HG03457 (cell line): ENCODE measurements around the gene DEPP1.
"Not testable (repeated sequence)": the region's sequence is repeated elsewhere in the genome, so short reads cannot be mapped to it uniquely, and the experiment has no call there.

Experiments
- ATAC-seq: cut with Tn5 transposase; IDR thresholded peaks from one replicate; pipeline ENCODE4 v1.9.1; 2021; ENCODE audit warnings: moderate number of reproducible peaks; ENCODE audit not compliant: unreplicated experiment

The DEPP1 gene

GRCh38 chr10:44978570-44979280 is at the start of gene DEPP1:
TSS of gene DEPP1 (minus strand) at chr10:44978809. CDS start at chr10:44978030, 779 bp downstream.
- no peak for ATAC-seq

DNA sequence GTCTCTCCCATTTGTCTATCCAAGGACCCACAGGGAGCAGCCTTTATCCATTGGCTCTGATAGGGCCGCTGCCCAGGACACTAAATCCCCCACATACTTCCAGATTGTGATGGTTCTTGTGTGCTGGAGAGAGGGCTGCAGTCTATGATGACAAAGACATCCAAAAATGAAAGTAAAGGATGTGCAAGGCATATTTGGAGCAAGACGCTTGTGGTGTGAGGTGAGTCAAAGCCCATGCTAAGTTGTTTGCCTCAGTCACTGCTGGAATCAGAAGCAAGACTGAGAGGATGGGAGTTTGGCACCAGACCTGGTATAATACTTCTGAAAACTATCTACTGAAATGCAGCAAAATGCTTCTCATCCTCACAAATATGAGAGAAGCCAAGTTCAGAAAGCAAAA is 44.8 kb upstream of the DEPP1 start:
- no peak for ATAC-seq

DNA sequence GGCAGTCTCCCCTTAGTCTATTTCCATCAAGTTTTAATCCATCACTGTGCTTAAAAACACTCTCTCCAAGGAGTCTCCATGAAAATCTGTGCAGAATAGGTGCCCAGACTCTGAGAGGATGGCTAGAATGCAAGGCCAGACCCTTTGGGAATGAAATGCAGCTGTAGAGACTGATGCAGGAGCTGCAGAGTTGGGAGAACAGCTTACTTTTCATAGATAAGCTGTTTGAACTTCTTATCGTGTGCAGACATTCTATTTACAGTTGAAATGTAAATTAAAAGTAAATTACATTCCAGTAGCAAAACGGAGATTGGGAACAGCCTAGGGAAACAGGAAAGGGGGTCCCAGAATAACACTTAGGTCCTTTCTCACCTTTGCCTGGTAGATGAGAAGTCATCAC is 37.0 kb upstream of the DEPP1 start:
- ATAC-seq = no peak

DNA sequence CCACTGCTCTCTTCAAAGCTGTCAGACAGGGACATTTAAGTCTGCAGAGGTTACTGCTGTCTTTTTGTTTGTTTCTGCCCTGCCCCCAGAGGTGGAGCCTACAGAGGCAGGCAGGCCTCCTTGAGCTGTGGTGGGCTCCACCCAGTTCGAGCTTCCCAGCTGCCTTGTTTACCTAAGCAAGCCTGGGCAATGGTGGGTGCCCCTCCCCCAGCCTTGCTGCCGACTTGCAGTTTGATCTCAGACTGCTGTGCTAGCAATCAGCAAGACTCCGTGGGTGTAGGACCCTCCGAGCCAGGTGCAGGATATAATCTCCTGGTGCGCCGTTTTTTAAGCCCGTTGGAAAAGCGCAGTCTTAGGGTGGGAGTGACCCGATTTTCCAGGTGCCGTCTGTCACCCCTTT is 35.9 kb upstream of the DEPP1 start:
- not testable (repeated sequence) for ATAC-seq

GRCh38 chr10:45008524-45009161 is 30.0 kb upstream of the DEPP1 start:
- ATAC-seq = no peak

DNA sequence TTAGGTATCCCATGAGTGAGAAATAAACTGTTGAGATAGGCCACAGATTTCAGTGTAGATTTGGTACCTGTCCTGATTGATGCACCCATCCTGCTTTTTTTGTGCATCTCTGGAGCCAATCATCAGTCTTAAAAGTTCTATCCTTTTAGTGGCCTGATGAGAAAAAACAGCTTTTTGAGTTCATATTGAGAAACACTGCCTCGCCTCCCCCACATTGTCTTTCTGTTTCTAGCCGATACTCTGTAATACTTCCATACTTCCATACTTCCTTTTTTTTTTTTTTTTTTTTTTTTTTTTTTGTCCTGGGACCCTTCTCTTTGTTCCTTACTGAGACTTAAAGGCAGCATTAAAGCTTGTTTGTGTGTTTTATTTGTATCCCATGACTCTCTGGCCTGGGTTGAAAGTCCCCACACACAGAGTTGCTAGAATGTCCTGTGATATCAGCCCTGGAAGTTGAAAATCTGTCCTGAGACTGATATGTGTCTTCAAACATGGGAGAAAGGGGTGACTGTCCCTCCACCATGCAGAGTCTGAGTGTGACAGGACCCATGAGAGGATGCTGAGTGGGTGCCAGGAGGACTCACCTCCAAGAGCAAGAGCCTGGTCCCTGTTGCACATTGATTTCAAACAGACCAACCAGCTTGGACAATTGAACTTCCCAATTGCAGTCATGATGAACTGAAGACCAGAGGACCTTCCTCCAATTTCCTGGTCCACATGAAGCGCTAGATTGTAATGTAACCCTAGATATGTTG is 27.8 kb upstream of the DEPP1 start:
- no peak for ATAC-seq

DNA sequence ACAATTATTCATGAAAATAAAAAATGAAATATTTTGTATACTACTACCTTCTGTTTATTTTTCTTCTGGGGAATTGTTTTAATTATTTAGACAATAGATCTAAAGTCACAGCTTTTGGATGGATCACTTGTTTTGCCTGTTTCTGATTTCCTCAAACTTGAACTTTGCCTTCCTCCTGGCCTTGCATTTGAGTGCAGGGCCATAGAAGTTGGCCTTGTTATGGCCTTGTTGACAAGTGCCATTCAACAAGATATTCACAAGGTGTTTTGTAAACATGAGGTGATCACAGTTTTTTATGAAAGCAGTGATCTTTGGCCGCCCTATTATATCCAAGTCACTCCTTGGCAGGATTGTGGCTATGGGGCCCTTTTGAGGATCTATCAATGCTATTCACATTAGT is 26.7 kb upstream of the DEPP1 start:
- no peak for ATAC-seq

GRCh38 chr10:45004661-45005060 is 26.1 kb upstream of the DEPP1 start:
- ATAC-seq = no peak

DNA sequence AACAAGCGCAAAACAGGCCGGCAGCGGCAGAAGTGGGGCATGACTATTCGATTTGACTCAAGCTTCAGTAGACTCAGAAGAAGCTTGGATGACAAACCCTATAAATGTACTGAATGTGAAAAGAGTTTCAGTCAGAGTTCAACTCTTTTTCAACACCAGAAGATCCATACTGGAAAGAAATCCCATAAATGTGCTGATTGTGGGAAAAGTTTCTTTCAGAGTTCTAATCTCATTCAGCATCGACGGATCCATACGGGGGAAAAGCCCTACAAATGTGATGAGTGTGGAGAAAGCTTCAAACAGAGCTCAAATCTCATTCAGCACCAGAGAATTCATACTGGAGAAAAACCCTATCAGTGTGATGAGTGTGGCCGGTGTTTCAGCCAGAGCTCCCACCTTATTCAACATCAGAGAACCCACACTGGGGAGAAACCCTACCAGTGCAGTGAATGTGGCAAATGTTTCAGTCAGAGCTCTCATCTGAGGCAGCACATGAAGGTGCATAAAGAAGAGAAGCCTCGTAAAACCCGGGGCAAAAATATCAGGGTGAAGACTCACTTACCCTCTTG is 24.9 kb upstream of the DEPP1 start:
- no peak for ATAC-seq

DNA sequence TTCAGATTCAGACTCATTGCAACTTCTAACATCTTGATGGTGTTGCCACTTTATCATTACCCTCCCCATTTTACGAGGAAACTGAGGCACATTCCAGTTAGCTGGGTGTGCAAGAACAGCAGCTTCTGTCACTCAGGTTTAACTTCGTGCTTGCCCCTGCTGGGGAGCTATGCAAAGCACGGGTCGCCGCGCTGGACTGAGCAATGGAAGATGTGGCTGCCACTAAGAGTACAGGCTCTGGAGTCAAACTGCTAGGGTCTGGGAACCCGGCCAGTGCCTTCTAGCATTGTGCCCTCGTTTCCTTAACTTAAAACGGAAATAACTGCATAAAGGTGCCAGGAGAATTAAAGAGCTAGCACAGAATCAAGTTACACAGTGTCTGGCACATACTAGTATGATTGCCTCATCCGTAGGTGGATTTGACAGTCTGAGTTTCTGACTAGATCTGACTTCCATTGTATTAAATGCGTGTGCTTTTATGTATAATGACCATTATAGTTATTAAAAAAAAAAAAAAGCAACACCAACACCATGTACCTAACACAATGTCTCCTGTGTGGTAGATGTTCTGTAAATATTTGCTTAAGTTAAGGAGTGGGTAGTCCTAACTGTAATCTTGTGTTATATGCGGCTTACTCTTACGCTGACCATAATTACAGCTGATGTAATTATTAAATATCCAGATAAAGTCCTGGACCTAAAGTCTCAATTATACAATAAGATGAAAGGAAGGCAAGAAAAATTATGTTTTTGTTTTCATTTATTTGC is 23.0 kb upstream of the DEPP1 start:
- peak; percentile 80 for ATAC-seq

DNA sequence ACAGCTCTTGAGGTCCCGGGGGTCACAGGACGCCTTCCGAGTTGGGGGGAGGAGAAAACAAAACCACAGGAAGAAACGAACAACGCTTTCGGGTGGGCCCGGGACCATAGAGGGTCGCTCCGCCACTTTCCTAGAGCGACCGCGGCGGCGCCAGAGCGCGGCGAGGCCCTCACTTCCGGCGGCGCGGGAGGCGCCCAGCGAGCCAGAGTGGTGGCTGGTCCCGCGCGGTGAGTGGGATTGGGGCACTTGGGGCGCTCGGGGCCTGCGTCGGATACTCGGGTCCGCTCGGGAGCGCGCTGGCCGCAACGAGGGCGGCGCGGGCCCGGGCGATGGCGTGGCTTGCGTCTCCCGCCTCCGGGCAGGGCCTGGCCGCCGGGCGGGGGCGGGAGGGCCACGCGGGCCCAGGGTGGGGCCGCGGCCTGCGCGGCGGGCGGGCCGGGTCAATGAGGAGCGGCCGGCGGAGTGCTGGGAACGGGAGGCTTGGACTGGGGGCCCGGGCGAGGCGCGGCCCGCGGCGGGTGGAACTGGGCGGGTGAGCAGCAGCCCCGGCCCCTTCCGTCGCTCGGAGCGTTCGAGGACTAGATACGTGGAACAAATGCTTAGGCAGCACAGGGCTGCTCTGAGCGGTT is 22.3 kb upstream of the DEPP1 start, which contains the start of gene ZNF22:
Gene ZNF22, plus strand, starts transcription at position 172 of the 629 bp plus-strand sequence. CDS start 2,446 bp downstream, outside the sequence.
- peak; percentile 60 for ATAC-seq

GRCh38 chr10:45000138-45000751 is 21.6 kb upstream of the DEPP1 start:
- no peak for ATAC-seq

DNA sequence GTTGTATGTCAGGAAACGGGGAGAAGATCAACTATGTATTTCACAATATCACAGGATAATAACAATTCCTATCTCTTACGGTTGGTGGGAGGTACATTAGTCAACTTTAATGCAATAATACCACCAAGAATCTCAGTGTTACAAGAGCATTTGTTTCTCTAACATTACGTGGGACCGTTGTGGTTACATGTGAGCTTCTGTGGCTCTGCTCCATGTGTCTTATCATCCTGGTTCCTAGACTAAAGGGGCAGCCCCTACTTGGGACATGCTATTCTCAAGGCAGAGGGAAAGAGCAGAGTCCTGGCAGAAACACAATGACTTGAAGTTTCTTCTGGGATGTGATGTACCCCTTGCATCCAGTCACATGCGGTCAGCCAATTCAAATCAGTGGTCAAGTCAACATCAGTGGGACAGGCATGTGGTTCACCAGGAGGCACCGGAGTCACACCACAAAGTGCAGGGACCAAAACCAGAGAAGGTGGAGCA is 19.6 kb upstream of the DEPP1 start:
- no peak for ATAC-seq

DNA sequence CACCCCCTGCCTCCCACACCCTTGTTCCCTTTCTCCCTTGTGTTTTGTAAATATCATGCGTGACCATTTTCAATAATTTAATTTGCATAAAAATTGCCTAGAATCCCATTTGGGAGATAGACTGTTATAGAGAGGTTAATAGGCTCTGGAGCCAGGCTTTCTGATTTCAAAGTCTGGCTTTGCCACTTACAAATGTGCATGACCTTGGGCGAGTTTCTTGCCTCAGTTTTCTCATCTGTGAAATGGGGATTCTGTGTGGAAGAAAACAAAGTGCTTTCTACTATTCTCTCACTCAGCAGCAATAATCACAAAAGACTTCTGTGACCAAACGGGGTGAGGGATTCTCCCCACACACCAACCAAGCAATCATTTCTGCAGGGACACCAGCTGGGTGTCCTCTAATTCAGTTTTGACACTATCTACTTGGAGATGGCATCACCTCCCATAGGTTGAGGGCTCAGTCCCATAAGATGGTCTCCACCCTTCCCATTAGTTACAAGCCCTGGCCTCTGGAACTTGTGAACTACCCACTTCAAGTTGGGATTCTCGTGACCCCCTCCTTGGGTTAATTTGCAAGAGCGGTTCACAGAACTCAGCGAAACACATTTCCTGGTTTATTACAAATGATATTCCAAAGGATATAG is 18.6 kb upstream of the DEPP1 start:
- ATAC-seq = no peak

- no peak for ATAC-seq
Observed at GRCh38 chr10:44995914-44996669, 17.5 kb upstream of the DEPP1 start.

- ATAC-seq = no peak
Observed at GRCh38 chr10:44995581-44995913, 16.9 kb upstream of the DEPP1 start.

DNA sequence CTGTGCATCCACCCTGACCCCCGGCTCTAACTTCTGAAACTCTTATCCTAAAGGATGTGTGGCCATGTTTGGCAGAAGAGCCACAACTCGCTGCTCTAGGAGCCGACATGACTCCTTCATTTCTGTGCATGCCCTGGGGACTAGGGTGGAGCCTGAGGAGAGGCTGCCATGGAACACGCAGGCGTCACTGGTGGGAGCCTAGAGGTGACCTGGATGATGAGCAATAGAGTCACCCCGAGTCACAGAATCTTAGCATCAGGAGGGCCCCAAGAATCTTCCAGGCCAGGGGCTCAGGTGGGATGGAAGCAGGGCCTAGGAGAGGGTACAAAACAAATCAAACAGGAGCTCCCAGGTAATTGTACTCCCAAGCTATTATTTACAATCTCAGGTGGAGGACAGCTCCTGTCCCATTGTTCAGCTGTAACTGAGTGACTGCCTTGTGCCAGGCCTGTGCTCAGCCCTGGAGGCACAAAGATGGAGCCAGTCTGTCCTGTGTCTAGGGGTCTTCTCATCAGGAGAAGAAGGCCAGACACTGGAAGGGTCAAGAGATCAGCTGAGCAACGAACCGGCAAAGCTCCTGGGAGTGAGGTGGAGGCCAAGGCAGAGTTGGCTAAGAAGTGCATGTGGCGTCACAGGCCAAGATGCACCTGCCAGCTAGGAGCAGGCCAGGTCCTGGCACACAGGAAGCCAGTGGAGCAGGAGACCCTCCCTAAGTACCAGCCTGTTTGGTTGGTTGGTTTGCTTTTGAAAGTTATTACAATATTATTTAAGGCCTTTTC is 16.3 kb upstream of the DEPP1 start:
- ATAC-seq = no peak
